ENCODE results near the gene CMIP.

- no peak for TF ChIP-seq CTCF (IDR thresholded peaks at IDR 0.05)
- TF ChIP-seq POLR2AphosphoS5 (IDR thresholded peaks at IDR 0.05) = no peak
These were observed 132.1 kb downstream of the CMIP start for GRCh38 chr16:81576696-81577095.

Measured in transverse colon (tissue), 4 donors.